ENCODE measurements around the gene DPYD.

Gene DPYD

DNA sequence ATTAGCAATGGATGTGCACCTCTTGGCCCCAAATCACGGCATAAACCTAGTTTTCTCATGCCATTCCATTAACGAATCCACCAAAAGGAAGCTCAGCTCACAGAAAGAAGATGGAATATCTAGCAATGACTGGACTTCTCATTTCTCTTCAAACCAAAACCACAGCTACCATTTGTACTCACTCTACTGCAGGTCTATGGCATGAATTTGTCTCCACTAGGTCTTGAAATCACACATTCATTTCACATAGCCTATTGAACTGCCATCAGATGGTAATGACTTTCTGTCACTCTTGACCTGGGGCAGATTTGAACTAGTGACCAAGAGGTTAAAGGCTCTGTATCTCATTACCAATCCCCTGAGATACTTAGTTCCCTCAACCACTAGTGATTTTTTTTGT lies 382.7 kb downstream of the DPYD start:
- Mint-ChIP-seq H3K9me3 (peaks cover 7% of the 10 kb centered on the region), H3K36me3 (ENCODE audit: low read depth) (peaks cover 27% of the 10 kb centered on the region), H3K27ac (peak overlapping the region; percentile 52), H3K4me3 (no peak overlapping the region), H3K27me3 (no peaks in the 10 kb centered on the region), H3K4me1 (peaks cover 7% of the 10 kb centered on the region)
- no peak for DNase-seq
- no peak for ATAC-seq

DNA sequence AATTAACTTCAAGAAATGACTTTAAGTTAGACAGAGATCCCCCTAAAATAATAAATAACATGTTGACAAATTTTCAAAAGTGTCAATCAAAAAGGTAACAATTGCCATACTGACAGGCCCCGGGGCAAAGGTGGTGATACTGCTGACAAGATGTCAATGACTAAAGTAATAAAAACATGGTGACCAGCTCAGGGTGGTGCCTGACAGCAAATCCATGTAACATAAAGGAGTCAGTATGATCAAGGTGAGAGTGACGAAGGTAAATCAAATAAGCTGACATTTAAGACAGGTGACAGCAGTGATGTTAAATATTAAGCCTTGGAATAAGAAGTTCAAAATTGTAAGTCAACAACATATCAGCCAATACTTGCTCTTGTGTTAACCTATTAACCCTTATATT lies 387.5 kb downstream of the DPYD start:
- DNase-seq (no peak), ATAC-seq (no peak)
- Mint-ChIP-seq H3K9me3 (peaks cover 7% of the 10 kb centered on the region), H3K4me3 (no peak overlapping the region), H3K27ac (no peak overlapping the region), H3K27me3 (no peaks in the 10 kb centered on the region), H3K36me3 (ENCODE audit: low read depth) (peaks cover 26% of the 10 kb centered on the region), H3K4me1 (peaks cover 7% of the 10 kb centered on the region)

DNA sequence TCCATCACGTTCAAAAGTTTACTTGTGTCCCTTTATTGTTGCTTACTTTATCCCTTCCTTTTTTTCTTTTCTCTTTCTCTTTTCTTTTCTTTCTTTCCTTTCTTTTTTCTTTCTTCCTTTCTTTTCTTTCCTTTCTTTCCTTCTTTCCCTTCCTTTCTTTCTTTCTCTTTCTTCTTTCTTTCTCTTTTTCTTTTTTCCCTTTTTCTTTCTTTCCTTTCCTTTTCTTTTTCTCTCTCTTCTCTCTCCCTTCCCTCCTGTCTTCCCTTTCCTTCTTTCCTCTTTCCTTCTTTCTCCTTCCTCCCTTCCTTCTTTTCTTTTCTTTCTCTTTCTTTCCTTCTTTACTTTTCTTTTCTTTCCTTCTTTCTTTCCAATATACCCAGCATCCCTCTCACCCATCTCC lies 391.2 kb downstream of the DPYD start:
- no peak overlapping the region for H3K4me3 Mint-ChIP-seq
- no peak overlapping the region for H3K27ac Mint-ChIP-seq

DNA sequence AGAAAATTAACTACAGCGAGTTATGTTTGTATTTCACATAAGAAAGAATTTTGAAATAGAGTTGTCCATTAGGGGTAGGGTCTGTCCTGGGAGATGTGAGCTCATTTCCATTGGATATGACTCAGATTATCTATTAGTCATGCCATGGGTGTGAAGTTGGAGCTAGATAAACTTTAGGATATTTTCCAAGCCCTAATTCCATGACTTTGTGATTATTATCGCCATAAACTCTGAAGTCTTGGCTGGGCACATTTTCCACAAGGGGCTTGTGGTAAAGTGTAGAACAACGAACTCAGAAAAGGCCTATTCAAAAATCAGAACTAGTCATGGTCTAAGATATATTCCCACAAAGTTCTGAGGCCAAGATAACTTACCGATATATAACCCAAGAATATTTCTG lies 396.6 kb downstream of the DPYD start:
- H3K9me3 Mint-ChIP-seq = peaks cover 13% of the 10 kb centered on the region
- ATAC-seq (no peak), DNase-seq (no peak)
- H3K27ac Mint-ChIP-seq = no peak overlapping the region
- no peak overlapping the region for H3K4me3 Mint-ChIP-seq
- no peaks in the 10 kb centered on the region for H3K27me3 Mint-ChIP-seq
- peaks cover 31% of the 10 kb centered on the region for H3K36me3 Mint-ChIP-seq (ENCODE audit: low read depth)
- no peaks in the 10 kb centered on the region for H3K4me1 Mint-ChIP-seq

More for the DNA sequence above, 391.2 kb downstream of the DPYD start:
- Mint-ChIP-seq H3K36me3 (ENCODE audit: low read depth) (peaks cover 20% of the 10 kb centered on the region), H3K4me1 (no peaks in the 10 kb centered on the region), H3K9me3 (peaks cover 7% of the 10 kb centered on the region), H3K27me3 (no peaks in the 10 kb centered on the region)
- DNase-seq (no peak), ATAC-seq (no peak)

DNA sequence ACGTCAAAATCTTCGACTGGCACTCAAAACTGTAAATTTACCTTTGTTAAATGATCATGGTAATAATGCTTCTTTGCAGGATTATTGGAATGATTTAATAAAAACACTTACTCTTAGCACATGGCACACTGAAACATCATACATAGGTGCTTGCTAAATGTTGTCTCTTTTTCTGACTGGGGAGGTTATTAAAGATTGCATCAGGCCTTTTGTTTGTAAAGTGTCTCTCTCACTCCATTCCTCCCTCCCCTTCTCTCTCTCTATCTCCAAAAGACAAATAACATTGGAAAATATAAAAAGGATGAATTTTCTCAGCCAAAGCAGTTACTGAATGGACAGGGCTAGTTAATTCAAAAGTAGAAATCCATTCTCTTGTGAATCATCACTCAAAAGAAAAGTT lies 404.2 kb downstream of the DPYD start:
- no peak for DNase-seq
- Mint-ChIP-seq H3K27me3 (no peaks in the 10 kb centered on the region), H3K4me3 (no peak overlapping the region), H3K9me3 (peaks cover 5% of the 10 kb centered on the region), H3K27ac (no peak overlapping the region), H3K36me3 (ENCODE audit: low read depth) (peaks cover 15% of the 10 kb centered on the region), H3K4me1 (no peaks in the 10 kb centered on the region)
- ATAC-seq = no peak

DNA sequence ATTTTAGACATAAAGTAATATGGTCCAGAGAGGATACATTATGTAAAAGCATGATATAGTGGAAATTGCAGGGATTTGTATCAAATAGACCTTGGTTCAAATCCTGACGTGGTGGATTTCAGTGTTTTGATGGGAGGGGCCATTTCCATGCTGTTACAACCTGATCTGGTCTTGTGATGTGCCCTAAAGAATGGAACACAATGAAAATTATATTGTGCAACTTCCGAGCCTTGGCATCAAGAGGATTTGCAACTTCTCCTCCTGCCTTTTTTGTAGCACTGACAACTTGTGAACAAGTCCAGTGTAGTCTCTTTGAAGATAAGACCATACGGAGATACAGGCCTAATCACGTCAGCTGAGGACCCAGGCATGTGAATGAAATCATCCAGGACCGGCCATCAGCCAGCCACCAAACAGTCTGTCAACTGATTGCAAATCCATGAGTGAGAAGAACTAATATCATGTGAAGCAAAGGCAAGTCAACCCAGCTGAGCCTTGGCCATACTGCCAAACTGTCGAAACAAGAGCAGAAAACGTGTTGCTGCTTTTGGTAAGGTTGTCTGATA lies 412.1 kb downstream of the DPYD start:
- ATAC-seq = no peak
- peaks cover 8% of the 10 kb centered on the region for H3K9me3 Mint-ChIP-seq
- no peaks in the 10 kb centered on the region for H3K27me3 Mint-ChIP-seq
- no peak for DNase-seq
- H3K4me3 Mint-ChIP-seq = no peak overlapping the region
- H3K4me1 Mint-ChIP-seq = peaks cover 17% of the 10 kb centered on the region
- H3K27ac Mint-ChIP-seq = no peak overlapping the region
- peaks cover 20% of the 10 kb centered on the region for H3K36me3 Mint-ChIP-seq (ENCODE audit: low read depth)

DNA sequence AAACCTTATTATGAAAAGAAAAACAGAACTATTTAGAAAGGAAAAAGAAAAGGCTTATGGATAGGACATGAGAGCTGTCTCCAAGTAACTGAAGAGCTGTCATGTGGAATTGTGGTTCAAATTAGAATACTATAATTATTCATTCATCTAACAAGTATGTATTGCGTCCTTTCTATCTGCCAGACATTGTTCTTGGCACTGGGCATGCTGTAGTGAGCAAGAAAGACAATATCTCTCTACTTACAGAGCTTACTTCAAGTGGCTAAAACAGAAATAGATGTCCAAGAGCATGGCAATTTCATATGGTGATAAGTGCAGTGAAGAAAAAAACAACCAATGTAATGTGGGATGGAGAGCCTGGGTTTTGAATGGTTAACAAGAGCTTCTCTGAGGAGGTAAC lies 413.0 kb downstream of the DPYD start:
- H3K4me1 Mint-ChIP-seq = peaks cover 17% of the 10 kb centered on the region
- ATAC-seq = no peak

DNA sequence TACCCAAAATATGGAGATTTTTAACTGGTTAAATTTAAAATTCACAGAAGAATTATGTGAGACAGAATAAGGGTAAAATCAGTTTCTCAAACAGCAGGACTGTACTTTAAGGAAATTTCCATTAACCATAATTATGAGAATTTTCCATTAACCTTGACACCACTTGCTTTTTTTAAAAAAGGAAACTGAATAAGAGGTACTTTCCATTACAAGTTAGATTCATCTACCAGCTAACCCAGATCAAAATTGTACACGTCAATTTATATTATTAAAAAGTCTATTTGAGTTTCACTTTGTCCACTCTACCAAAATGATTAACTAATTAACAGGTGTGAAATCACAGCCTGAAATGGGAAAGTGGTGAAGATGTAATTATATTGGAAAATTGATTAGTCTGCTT lies 414.5 kb downstream of the DPYD start:
- Mint-ChIP-seq H3K9me3 (peaks cover 8% of the 10 kb centered on the region), H3K27ac (peak overlapping the region; percentile 43), H3K4me1 (peaks cover 17% of the 10 kb centered on the region), H3K4me3 (no peak overlapping the region), H3K27me3 (no peaks in the 10 kb centered on the region), H3K36me3 (ENCODE audit: low read depth) (peaks cover 22% of the 10 kb centered on the region)
- peak; percentile 33 for ATAC-seq
- no peak for DNase-seq

More for the DNA sequence above, 413.0 kb downstream of the DPYD start:
- Mint-ChIP-seq H3K9me3 (peaks cover 8% of the 10 kb centered on the region), H3K4me3 (no peak overlapping the region), H3K27ac (no peak overlapping the region), H3K27me3 (no peaks in the 10 kb centered on the region), H3K36me3 (ENCODE audit: low read depth) (peaks cover 22% of the 10 kb centered on the region)
- no peak for DNase-seq

DNA sequence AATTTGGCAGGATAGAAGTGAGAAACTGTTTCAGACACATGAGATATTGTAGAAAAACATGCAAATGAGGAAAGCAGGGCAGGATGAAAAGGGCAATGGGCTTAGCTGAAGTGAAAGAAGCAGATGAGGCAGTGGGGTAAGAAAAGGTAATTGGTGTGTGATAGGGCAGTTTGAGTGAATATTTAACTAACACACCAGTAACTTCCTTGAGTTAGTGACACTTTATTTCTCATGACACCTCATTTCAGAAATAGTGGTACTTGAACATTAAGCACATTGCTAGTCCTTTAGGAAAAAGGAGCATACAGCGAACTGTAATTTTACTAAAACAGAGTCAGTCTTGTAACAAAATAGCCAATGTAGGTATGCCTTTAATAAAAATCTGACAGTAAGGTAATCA lies 415.0 kb downstream of the DPYD start:
- no peak overlapping the region for H3K4me3 Mint-ChIP-seq
- ATAC-seq = peak; percentile 76

DNA sequence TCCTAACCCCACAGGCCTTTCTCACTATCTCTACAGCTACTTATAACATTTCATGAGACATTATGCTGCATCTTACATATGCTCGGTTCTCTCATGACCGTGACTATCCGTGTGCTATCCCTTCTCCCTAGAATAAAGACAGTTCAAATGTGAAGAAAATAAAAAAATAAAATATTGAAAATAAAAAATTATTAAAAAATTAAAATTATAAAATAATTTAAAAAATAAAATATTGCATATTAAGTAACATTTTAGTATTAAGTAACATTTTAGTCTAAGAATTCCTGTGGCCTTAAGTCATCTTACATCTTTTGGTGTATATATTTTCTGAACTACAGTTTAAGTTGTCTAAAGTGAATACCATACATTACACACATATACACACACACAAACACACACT lies 415.5 kb downstream of the DPYD start:
- Mint-ChIP-seq H3K27me3 (no peaks in the 10 kb centered on the region), H3K9me3 (peaks cover 7% of the 10 kb centered on the region), H3K4me1 (peaks cover 17% of the 10 kb centered on the region), H3K4me3 (no peak overlapping the region), H3K36me3 (ENCODE audit: low read depth) (peaks cover 23% of the 10 kb centered on the region), H3K27ac (peak overlapping the region; percentile 43)
- ATAC-seq (no peak), DNase-seq (no peak)

More for the DNA sequence above, 415.0 kb downstream of the DPYD start:
- Mint-ChIP-seq H3K9me3 (peaks cover 8% of the 10 kb centered on the region), H3K27me3 (no peaks in the 10 kb centered on the region), H3K36me3 (ENCODE audit: low read depth) (peaks cover 22% of the 10 kb centered on the region), H3K27ac (peak overlapping the region; percentile 43), H3K4me1 (peaks cover 17% of the 10 kb centered on the region)
- DNase-seq = no peak

DNA sequence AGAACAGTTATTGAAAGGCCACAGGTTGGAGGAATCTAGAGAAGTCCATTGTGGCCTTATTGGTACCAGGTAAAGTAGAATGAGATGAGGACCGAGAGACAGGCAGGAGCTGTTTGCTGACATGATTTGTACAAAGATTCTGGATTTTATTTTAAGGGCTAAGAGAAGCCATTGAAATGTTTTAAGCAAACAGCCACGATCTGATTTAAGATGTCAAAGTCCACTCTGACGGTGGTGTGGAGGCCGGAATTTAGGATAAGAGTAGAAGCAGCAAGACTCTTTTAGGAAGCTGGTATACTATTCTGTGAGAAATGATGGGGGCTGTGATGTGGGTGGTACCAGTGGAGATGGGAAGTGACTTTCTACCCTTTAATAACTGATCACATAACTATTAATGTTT lies 418.5 kb downstream of the DPYD start:
- Mint-ChIP-seq H3K36me3 (ENCODE audit: low read depth) (peaks cover 7% of the 10 kb centered on the region), H3K27ac (no peak overlapping the region), H3K4me3 (no peak overlapping the region), H3K27me3 (no peaks in the 10 kb centered on the region), H3K9me3 (no peaks in the 10 kb centered on the region), H3K4me1 (peaks cover 17% of the 10 kb centered on the region)
- DNase-seq = no peak
- no peak for ATAC-seq

DNA sequence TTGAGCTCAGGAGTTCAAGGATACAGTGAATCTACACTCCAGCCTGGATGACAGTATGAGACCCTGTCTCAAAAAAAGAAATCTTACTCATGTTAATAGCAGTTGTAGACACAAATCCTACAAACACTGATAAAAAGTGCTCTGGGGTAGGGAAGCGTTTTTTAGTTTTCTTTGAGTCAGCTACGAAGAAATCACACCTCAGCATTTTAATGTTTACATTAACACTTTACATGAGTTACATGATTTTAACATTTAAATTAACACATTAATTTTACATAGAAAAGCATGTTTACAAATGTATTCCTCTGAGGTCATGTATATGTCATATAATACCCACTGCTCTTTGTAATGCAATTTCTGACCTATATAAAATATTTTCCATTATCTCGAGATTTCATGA lies 419.2 kb downstream of the DPYD start:
- H3K9me3 Mint-ChIP-seq = no peaks in the 10 kb centered on the region
- no peak overlapping the region for H3K4me3 Mint-ChIP-seq
- no peaks in the 10 kb centered on the region for H3K27me3 Mint-ChIP-seq
- no peak overlapping the region for H3K27ac Mint-ChIP-seq
- H3K4me1 Mint-ChIP-seq = peaks cover 12% of the 10 kb centered on the region
- H3K36me3 Mint-ChIP-seq (ENCODE audit: low read depth) = peaks cover 7% of the 10 kb centered on the region
- no peak for ATAC-seq
- no peak for DNase-seq

DNA sequence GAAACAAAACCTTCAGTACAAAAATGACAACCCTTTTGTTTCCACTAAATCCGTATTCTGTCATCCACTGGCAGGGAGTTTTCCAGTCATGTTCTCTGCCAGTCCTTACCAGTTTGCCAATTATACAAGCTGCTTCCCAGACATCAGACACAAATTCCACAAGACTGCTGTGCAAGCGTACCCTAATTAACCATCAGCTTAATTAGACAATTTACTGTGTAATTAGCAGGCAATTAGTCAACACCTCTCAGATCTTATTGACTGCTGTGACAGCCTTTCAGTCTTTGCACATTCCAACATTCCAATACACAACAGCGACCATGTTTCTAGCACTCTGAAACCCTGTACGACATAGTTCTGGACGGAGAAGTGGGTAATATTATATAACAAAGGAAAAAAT lies 420.1 kb downstream of the DPYD start:
- no peak for ATAC-seq
- Mint-ChIP-seq H3K4me1 (peaks cover 8% of the 10 kb centered on the region), H3K27me3 (no peaks in the 10 kb centered on the region), H3K36me3 (ENCODE audit: low read depth) (peaks cover 7% of the 10 kb centered on the region), H3K9me3 (no peaks in the 10 kb centered on the region), H3K4me3 (no peak overlapping the region), H3K27ac (no peak overlapping the region)
- no peak for DNase-seq

DNA sequence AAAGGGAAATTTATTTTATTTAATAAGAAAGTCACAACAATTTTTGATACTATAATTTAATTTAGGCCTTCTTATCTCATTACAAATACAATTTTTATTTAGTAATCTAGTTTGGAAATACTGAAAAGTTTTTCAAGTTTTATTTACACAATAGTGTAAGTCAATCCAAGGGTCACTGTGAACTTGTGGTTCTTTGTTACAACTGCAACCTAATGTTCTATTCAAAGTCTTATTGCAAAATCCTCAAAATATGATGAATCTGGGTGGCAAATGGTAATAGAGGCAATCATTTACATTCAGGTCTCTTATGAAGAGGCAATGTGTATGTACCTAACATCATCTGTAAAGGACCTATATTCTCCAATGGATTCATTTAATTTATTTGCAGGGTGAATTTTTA lies 421.2 kb downstream of the DPYD start:
- Mint-ChIP-seq H3K4me3 (no peak overlapping the region), H3K4me1 (no peaks in the 10 kb centered on the region)

DNA sequence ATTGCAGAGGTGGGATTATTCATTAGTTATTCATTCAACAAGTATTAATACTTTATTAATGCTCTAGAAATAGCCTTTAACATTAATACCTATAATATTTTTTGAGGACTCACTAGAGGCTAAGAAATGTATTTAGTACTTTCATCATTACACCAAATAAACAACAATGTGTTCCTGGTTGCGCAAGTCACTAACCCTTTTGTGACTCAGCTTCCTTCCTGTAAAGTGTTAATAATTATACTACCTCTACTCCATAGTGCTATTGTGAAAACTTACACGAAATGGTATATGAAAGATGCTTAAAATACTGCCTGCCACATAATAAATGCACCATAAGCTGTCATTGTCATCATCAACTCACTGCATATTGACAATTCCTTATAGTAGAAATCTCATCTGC lies 431.0 kb downstream of the DPYD start:
- Mint-ChIP-seq H3K36me3 (ENCODE audit: low read depth) (peaks cover 4% of the 10 kb centered on the region), H3K27me3 (no peaks in the 10 kb centered on the region), H3K4me1 (no peaks in the 10 kb centered on the region), H3K4me3 (no peak overlapping the region), H3K9me3 (no peaks in the 10 kb centered on the region), H3K27ac (no peak overlapping the region)
- ATAC-seq (no peak), DNase-seq (no peak)

More for the DNA sequence above, 421.2 kb downstream of the DPYD start:
- DNase-seq = no peak
- peaks cover 5% of the 10 kb centered on the region for H3K36me3 Mint-ChIP-seq (ENCODE audit: low read depth)
- ATAC-seq = no peak
- no peak overlapping the region for H3K27ac Mint-ChIP-seq
- H3K27me3 Mint-ChIP-seq = no peaks in the 10 kb centered on the region
- H3K9me3 Mint-ChIP-seq = no peaks in the 10 kb centered on the region

DNA sequence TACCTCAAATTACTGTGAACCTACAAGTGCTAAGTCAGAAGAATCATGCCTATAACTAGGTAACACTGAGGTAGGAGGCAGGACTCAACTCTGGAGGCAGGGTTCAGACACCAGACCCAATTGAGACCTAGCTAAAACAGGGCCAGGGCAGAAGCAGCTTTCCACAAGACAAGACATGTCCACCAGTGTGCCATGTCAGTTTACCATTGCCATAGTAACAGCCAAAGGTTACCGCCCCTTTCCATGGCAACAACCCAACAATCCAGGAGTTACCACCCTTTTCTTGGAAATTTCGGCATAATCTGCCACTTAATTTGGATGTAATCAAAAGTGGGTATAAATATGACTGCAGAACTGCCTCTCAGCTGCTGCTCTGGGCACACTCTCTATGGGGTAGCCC lies 432.3 kb downstream of the DPYD start:
- no peak for ATAC-seq
- no peak overlapping the region for H3K27ac Mint-ChIP-seq
- H3K4me1 Mint-ChIP-seq = no peaks in the 10 kb centered on the region
- DNase-seq = no peak
- H3K4me3 Mint-ChIP-seq = no peak overlapping the region
- H3K36me3 Mint-ChIP-seq (ENCODE audit: low read depth) = peaks cover 6% of the 10 kb centered on the region
- no peaks in the 10 kb centered on the region for H3K9me3 Mint-ChIP-seq
- H3K27me3 Mint-ChIP-seq = no peaks in the 10 kb centered on the region

Measured in activated naive CD8-positive, alpha-beta T cell treated with anti-CD3 and anti-CD28 coated beads, Interleukin-2, amount 50 U/mL, for 24 hours (primary cell).